WTC11 (cell line): ENCODE data around the gene HSD17B12. TPM values are rescaled to one million over a fixed set of nuclear protein-coding genes. Genes with fewer than 3 reads are reported as not detected.

Experiments
- ATAC-seq: fragments of 200-7000 bp; cut with Tn5 transposase; 2 replicates; pipeline ENCODE4 v1.10.0; 2021; ENCODE audit warnings: mild to moderate bottlenecking, moderate library complexity
- CTCF ChIA-PET: fragments of 300-600 bp; sonication (Branson Sonifier 250); formaldehyde crosslinking; loops from one replicate; lab custom pipeline; 2021; ENCODE audit warnings: antibody characterized with exemption; lab: Charles Lee
- POLR2A ChIA-PET: fragments of 350-600 bp; sonication (Branson Sonifier 250); formaldehyde crosslinking; loops from one replicate; lab custom pipeline; 2021; ENCODE audit warnings: antibody characterized with exemption; lab: Charles Lee
- DNase-seq: peaks from one replicate; pipeline ENCODE4 v3.0.0; 2021; ENCODE audit warnings: low spot score
- H3K27ac Mint-ChIP-seq: 2 replicates; pipeline ENCODE4 v1.8.0; 2021; ENCODE audit warnings: mixed read lengths
- H3K27me3 Mint-ChIP-seq: 2 replicates; pipeline ENCODE4 v1.8.0; 2021; ENCODE audit warnings: low read depth, mild to moderate bottlenecking, moderate library complexity, mixed read lengths
- H3K36me3 Mint-ChIP-seq: 2 replicates; pipeline ENCODE4 v1.8.0; 2021; ENCODE audit warnings: mixed read lengths
- H3K4me1 Mint-ChIP-seq: 2 replicates; pipeline ENCODE4 v1.8.0; 2022; ENCODE audit warnings: mixed read lengths
- H3K4me3 Mint-ChIP-seq: 2 replicates; pipeline ENCODE4 v1.8.0; 2021; ENCODE audit warnings: mild to moderate bottlenecking, moderate library complexity, mixed read lengths
- H3K9me3 Mint-ChIP-seq: 2 replicates; pipeline ENCODE4 v1.8.0; 2021; ENCODE audit warnings: mixed read lengths
- CBFB ChIP-seq: sonication (generic); formaldehyde crosslinking; IDR thresholded peaks from 2 replicates; pipeline ENCODE4 v1.8.1; 2022; ENCODE audit warnings: mild to moderate bottlenecking, low read depth, missing genetic modification reagents
- EMX1 ChIP-seq: fragments of 250-450 bp; sonication (Bioruptor Pico); IDR thresholded peaks from 2 replicates; pipeline ENCODE4 v1.8.0; 2021; ENCODE audit warnings: mild to moderate bottlenecking
- ETV6 ChIP-seq: sonication (generic); formaldehyde crosslinking; IDR thresholded peaks from 2 replicates; pipeline ENCODE4 v1.8.1; 2022; ENCODE audit warnings: mild to moderate bottlenecking, missing genetic modification reagents
- FOXJ3 ChIP-seq: sonication (generic); formaldehyde crosslinking; IDR thresholded peaks from 2 replicates; pipeline ENCODE4 v1.9.0; 2021; ENCODE audit warnings: missing genetic modification reagents, mild to moderate bottlenecking, borderline replicate concordance
- GABPB1 ChIP-seq: sonication (generic); formaldehyde crosslinking; IDR thresholded peaks from 2 replicates; pipeline ENCODE4 v1.8.1; 2023; ENCODE audit warnings: mild to moderate bottlenecking, missing genetic modification reagents
- GTF2I ChIP-seq: fragments of 250-450 bp; sonication (Bioruptor Pico); conservative IDR thresholded peaks from 2 replicates; pipeline ENCODE4 v1.4.0; 2021; ENCODE audit warnings: mild to moderate bottlenecking
- NFYB ChIP-seq: sonication (generic); formaldehyde crosslinking; conservative IDR thresholded peaks from 2 replicates; pipeline ENCODE4 v1.8.0; 2022; ENCODE audit warnings: low read depth, missing genetic modification reagents
- RELA ChIP-seq: sonication (generic); formaldehyde crosslinking; IDR thresholded peaks from 2 replicates; pipeline ENCODE4 v1.8.1; 2022; ENCODE audit warnings: missing genetic modification reagents, mild to moderate bottlenecking, borderline replicate concordance
- RORB ChIP-seq: fragments of 250-450 bp; sonication (Bioruptor Pico); IDR thresholded peaks from 2 replicates; pipeline ENCODE4 v1.9.0; 2021; ENCODE audit warnings: mild to moderate bottlenecking
- SOX15 ChIP-seq: fragments of 250-450 bp; sonication (Bioruptor Pico); IDR thresholded peaks from 2 replicates; pipeline ENCODE4 v1.9.0; 2021; ENCODE audit warnings: mild to moderate bottlenecking
- TEAD4 ChIP-seq: sonication (generic); formaldehyde crosslinking; IDR thresholded peaks from 2 replicates; pipeline ENCODE4 v1.8.0; 2022; ENCODE audit warnings: mild to moderate bottlenecking, missing genetic modification reagents
- ZBTB21 ChIP-seq: sonication (generic); formaldehyde crosslinking; IDR thresholded peaks from 2 replicates; pipeline ENCODE4 v1.8.1; 2023; ENCODE audit warnings: mild to moderate bottlenecking, missing genetic modification reagents, borderline replicate concordance
- ZNF671 ChIP-seq: fragments of 250-450 bp; sonication (Bioruptor Pico); IDR thresholded peaks from 2 replicates; pipeline ENCODE4 v1.8.0; 2021; ENCODE audit warnings: mild to moderate bottlenecking
- total RNA-seq: library from RNA; stranded (reverse); gene quantifications from 3 replicates; pipeline ENCODE4 v1.2.3, GENCODE V29; 2021
- TF ChIP-seq, protein P1 (sequence below): sonication (generic); formaldehyde crosslinking; IDR thresholded peaks from 2 replicates; pipeline ENCODE4 v1.8.1; 2023; ENCODE audit warnings: mild to moderate bottlenecking, missing genetic modification reagents, moderate library complexity
- TF ChIP-seq, protein P2 (sequence below): sonication (generic); formaldehyde crosslinking; IDR thresholded peaks from 2 replicates; pipeline ENCODE4 v1.8.1; 2023; ENCODE audit warnings: mild to moderate bottlenecking, missing genetic modification reagents, moderate library complexity
- TF ChIP-seq, protein P3 (sequence below): fragments of 250-450 bp; sonication (Bioruptor Pico); IDR thresholded peaks from 2 replicates; pipeline ENCODE4 v1.9.0; 2021; ENCODE audit warnings: moderate library complexity, mild to moderate bottlenecking, inconsistent platforms, borderline replicate concordance
- TF ChIP-seq, protein P4 (sequence below): sonication (generic); formaldehyde crosslinking; IDR thresholded peaks from 2 replicates; pipeline ENCODE4 v1.8.0; 2022; ENCODE audit warnings: mild to moderate bottlenecking, missing genetic modification reagents
- TF ChIP-seq, protein P5 (sequence below): fragments of 250-450 bp; sonication (Bioruptor Pico); IDR thresholded peaks from 2 replicates; pipeline ENCODE4 v1.9.0; 2021; ENCODE audit warnings: mild to moderate bottlenecking

Gene HSD17B12
- total RNA-seq, 1 experiment from 2014 or later, result 149 TPM

DNA sequence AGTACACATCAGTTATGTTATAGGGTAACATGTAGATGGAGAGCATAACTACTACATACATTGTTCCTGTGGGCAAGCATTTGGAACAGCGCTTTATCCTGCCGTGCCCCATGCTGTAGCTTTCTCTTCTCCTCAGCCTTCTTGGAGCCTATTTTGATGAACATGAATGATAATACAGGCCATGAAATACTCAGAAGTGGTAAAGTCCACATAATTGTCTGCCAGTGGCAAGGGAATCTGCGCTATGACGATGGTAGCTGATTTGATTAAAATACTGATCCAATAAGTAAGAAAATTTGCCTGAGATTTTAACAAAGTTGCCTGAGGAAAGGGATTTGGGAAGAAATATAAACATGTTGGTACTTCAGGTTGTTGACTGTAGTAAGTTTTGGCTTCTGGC lies 223.4 kb downstream of the HSD17B12 start:
- ChIA-PET POLR2A (no interaction called here), CTCF (interaction anchor here (1.0 to 1.4 kb wide), 3 partner anchors 14 to 21 kb away, joined by 3 to 4 read pairs (median 3); no protein-coding TSS in a partner anchor)
- H3K27me3 Mint-ChIP-seq, result no peaks in the 10 kb centered on the region
- ATAC-seq (no peak), DNase-seq (no peak)
- H3K4me1 Mint-ChIP-seq, result no peaks in the 10 kb centered on the region
- H3K9me3 Mint-ChIP-seq, result peaks cover 6% of the 10 kb centered on the region; the same call in 1 of the 2 replicates
- TF ChIP-seq TEAD4 (no peak), SOX15 (CRISPR knock-in tag) (no peak), RELA (CRISPR knock-in tag) (no peak), EMX1 (CRISPR knock-in tag) (no peak), FOXJ3 (no peak), CBFB (CRISPR knock-in tag) (no peak), GTF2I (CRISPR knock-in tag) (no peak), NFYB (no peak), GABPB1 (CRISPR knock-in tag) (no peak), ETV6 (CRISPR knock-in tag) (no peak)
- TF ChIP-seq, protein P1, sequence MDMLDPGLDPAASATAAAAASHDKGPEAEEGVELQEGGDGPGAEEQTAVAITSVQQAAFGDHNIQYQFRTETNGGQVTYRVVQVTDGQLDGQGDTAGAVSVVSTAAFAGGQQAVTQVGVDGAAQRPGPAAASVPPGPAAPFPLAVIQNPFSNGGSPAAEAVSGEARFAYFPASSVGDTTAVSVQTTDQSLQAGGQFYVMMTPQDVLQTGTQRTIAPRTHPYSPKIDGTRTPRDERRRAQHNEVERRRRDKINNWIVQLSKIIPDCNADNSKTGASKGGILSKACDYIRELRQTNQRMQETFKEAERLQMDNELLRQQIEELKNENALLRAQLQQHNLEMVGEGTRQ (CRISPR knock-in tag), result no peak
- TF ChIP-seq, protein P2, sequence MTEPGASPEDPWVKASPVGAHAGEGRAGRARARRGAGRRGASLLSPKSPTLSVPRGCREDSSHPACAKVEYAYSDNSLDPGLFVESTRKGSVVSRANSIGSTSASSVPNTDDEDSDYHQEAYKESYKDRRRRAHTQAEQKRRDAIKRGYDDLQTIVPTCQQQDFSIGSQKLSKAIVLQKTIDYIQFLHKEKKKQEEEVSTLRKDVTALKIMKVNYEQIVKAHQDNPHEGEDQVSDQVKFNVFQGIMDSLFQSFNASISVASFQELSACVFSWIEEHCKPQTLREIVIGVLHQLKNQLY, result no peak
- TF ChIP-seq, protein P3, sequence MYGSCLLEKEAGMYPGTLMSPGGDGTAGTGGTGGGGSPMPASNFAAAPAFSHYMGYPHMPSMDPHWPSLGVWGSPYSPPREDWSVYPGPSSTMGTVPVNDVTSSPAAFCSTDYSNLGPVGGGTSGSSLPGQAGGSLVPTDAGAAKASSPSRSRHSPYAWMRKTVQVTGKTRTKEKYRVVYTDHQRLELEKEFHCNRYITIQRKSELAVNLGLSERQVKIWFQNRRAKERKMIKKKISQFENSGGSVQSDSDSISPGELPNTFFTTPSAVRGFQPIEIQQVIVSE (CRISPR knock-in tag), result no peak
- TF ChIP-seq, protein P4, sequence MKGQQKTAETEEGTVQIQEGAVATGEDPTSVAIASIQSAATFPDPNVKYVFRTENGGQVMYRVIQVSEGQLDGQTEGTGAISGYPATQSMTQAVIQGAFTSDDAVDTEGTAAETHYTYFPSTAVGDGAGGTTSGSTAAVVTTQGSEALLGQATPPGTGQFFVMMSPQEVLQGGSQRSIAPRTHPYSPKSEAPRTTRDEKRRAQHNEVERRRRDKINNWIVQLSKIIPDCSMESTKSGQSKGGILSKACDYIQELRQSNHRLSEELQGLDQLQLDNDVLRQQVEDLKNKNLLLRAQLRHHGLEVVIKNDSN (CRISPR knock-in tag), result no peak
- no peak overlapping the region for H3K4me3 Mint-ChIP-seq
- no peak overlapping the region for H3K27ac Mint-ChIP-seq
- H3K36me3 Mint-ChIP-seq, result peaks cover 5% of the 10 kb centered on the region

DNA sequence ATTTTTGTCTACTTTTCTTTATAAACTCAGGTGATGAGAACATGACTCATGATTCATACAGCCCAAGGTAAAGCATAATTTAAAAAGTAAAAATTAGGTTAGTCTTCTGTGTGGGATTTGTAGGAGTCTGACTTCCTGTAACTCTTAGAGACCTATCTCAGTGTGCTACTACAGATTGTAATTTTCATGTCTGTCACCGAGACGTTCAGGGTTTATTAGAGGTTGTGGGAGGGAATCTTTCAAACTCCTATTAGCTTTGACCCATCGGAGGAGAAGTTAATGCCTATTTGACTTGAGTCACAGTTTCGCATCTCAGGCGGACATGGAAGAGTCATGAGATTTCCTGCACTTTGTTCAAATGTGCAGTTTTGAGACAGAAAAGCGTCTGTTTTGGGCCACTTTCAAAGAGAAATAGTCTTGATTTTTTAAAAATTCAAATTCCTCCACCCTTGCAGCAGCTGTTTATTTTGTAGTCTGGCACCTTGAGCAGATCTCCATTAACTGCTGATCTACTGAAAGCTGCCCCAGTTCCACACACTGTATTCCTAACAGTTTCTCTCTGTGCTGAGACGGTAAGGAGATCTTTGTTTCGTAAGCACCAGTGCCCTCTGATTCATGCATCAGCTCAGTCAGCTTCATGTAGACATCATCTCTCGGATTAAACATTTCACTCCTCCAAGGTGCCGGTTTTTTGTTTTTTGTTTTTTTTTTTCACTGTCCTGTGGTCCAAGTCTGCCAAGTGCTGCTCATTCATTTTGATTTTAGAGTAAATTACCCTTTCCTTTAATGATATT lies 224.4 kb downstream of the HSD17B12 start:
- TF ChIP-seq ZNF671 (CRISPR knock-in tag), result no peak
- no peak for TF ChIP-seq RORB (CRISPR knock-in tag)
- no peak for TF ChIP-seq ZBTB21 (CRISPR knock-in tag)
- TF ChIP-seq, protein P5, sequence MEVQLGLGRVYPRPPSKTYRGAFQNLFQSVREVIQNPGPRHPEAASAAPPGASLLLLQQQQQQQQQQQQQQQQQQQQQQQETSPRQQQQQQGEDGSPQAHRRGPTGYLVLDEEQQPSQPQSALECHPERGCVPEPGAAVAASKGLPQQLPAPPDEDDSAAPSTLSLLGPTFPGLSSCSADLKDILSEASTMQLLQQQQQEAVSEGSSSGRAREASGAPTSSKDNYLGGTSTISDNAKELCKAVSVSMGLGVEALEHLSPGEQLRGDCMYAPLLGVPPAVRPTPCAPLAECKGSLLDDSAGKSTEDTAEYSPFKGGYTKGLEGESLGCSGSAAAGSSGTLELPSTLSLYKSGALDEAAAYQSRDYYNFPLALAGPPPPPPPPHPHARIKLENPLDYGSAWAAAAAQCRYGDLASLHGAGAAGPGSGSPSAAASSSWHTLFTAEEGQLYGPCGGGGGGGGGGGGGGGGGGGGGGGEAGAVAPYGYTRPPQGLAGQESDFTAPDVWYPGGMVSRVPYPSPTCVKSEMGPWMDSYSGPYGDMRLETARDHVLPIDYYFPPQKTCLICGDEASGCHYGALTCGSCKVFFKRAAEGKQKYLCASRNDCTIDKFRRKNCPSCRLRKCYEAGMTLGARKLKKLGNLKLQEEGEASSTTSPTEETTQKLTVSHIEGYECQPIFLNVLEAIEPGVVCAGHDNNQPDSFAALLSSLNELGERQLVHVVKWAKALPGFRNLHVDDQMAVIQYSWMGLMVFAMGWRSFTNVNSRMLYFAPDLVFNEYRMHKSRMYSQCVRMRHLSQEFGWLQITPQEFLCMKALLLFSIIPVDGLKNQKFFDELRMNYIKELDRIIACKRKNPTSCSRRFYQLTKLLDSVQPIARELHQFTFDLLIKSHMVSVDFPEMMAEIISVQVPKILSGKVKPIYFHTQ (CRISPR knock-in tag), result no peak
- no peaks in the 10 kb centered on the region for H3K27me3 Mint-ChIP-seq
- CTCF ChIA-PET, result interaction anchor here (1.0 kb wide), 1 partner anchor 42 kb away, joined by 4 read pairs; no protein-coding TSS in a partner anchor
- H3K4me3 Mint-ChIP-seq, result no peak overlapping the region
- no peaks in the 10 kb centered on the region for H3K9me3 Mint-ChIP-seq
- no peak overlapping the region for H3K27ac Mint-ChIP-seq
- ATAC-seq (no peak), DNase-seq (no peak)
- POLR2A ChIA-PET, result no interaction called here
- no peaks in the 10 kb centered on the region for H3K36me3 Mint-ChIP-seq
- H3K4me1 Mint-ChIP-seq, result no peaks in the 10 kb centered on the region
